Measurements from ENCODE around the gene CACNB4. TPM values are rescaled to one million over a fixed set of nuclear protein-coding genes. Genes with fewer than 3 reads are reported as not detected.
"Not testable (repeated sequence)": the region's sequence is repeated elsewhere in the genome, so short reads cannot be mapped to it uniquely, and the experiment has no call there.

The CACNB4 gene
- total and polyA plus RNA-seq, 2 donors, result 4.8 to 33.9 TPM

GRCh38 chr2:151918308-151918707 lies 180.5 kb downstream of the CACNB4 start:
- H3K27ac ChIP-seq (ENCODE audit: low read depth), result no peak overlapping the region
- no peak for DNase-seq (ENCODE audit: extremely low spot score)
- WGBS, result 89% methylated on average over 2 of the region's 2 CpGs
- H3K4me1 ChIP-seq (ENCODE audit: insufficient read depth), result no peaks in the 10 kb centered on the region
- H3K4me3 ChIP-seq (ENCODE audit: low read depth, low read length), result no peak overlapping the region
- H3K36me3 ChIP-seq (ENCODE audit: insufficient read depth), result no peaks in the 10 kb centered on the region

- Histone ChIP-seq H3K4me3 (ENCODE audit: low read depth, low read length) (no peak overlapping the region), H3K4me1 (ENCODE audit: insufficient read depth) (no peaks in the 10 kb centered on the region), H3K36me3 (ENCODE audit: insufficient read depth) (no peaks in the 10 kb centered on the region), H3K27ac (ENCODE audit: low read depth) (no peak overlapping the region)
- WGBS, result 87% methylated on average over 5 of the region's 5 CpGs
- no peak for DNase-seq (ENCODE audit: extremely low spot score)
Observed at GRCh38 chr2:151916632-151917031, 182.2 kb downstream of the CACNB4 start.

- DNase-seq (ENCODE audit: extremely low spot score); H3K27ac ChIP-seq (ENCODE audit: low read depth); H3K36me3 ChIP-seq (ENCODE audit: insufficient read depth); H3K4me1 ChIP-seq (ENCODE audit: insufficient read depth); H3K4me3 ChIP-seq (ENCODE audit: low read depth, low read length): not testable (repeated sequence)
- WGBS, result 95% methylated on average over 7 of the region's 7 CpGs
Observed at GRCh38 chr2:151915629-151916025, 183.2 kb downstream of the CACNB4 start.

GRCh38 chr2:151914989-151915628 lies 183.7 kb downstream of the CACNB4 start:
- no peaks in the 10 kb centered on the region for H3K36me3 ChIP-seq (ENCODE audit: insufficient read depth)
- no peaks in the 10 kb centered on the region for H3K4me1 ChIP-seq (ENCODE audit: insufficient read depth)
- no peak for DNase-seq (ENCODE audit: extremely low spot score)
- H3K27ac ChIP-seq (ENCODE audit: low read depth), result no peak overlapping the region
- no peak overlapping the region for H3K4me3 ChIP-seq (ENCODE audit: low read depth, low read length)
- WGBS, result 89% methylated on average over 12 of the region's 12 CpGs

- 58% methylated on average over 2 of the region's 2 CpGs for WGBS
- Histone ChIP-seq H3K4me3 (ENCODE audit: low read depth, low read length) (no peak overlapping the region), H3K4me1 (ENCODE audit: insufficient read depth) (no peaks in the 10 kb centered on the region), H3K36me3 (ENCODE audit: insufficient read depth) (no peaks in the 10 kb centered on the region), H3K27ac (ENCODE audit: low read depth) (no peak overlapping the region)
- no peak for DNase-seq (ENCODE audit: extremely low spot score)
Observed at GRCh38 chr2:151908204-151908882, 190.5 kb downstream of the CACNB4 start.

GRCh38 chr2:151907286-151908203 lies 191.3 kb downstream of the CACNB4 start:
- no peak for DNase-seq (ENCODE audit: extremely low spot score)
- WGBS, result 67% methylated on average over 6 of the region's 6 CpGs
- Histone ChIP-seq H3K4me1 (ENCODE audit: insufficient read depth) (no peaks in the 10 kb centered on the region), H3K4me3 (ENCODE audit: low read depth, low read length) (no peak overlapping the region), H3K36me3 (ENCODE audit: insufficient read depth) (no peaks in the 10 kb centered on the region), H3K27ac (ENCODE audit: low read depth) (no peak overlapping the region)

GRCh38 chr2:151906633-151906998 lies 192.2 kb downstream of the CACNB4 start:
- DNase-seq (ENCODE audit: extremely low spot score), result no peak
- H3K4me3 ChIP-seq (ENCODE audit: low read depth, low read length), result no peak overlapping the region
- no peaks in the 10 kb centered on the region for H3K36me3 ChIP-seq (ENCODE audit: insufficient read depth)
- WGBS, result 91% methylated on average over 2 of the region's 2 CpGs
- H3K27ac ChIP-seq (ENCODE audit: low read depth), result no peak overlapping the region
- no peaks in the 10 kb centered on the region for H3K4me1 ChIP-seq (ENCODE audit: insufficient read depth)

- Histone ChIP-seq H3K36me3 (ENCODE audit: insufficient read depth) (no peaks in the 10 kb centered on the region), H3K4me1 (ENCODE audit: insufficient read depth) (no peaks in the 10 kb centered on the region), H3K4me3 (ENCODE audit: low read depth, low read length) (no peak overlapping the region), H3K27ac (ENCODE audit: low read depth) (no peak overlapping the region)
- DNase-seq (ENCODE audit: extremely low spot score), result no peak
- 85% methylated on average over 2 of the region's 2 CpGs for WGBS
Observed at GRCh38 chr2:151905963-151906632, 192.7 kb downstream of the CACNB4 start.

GRCh38 chr2:151904807-151905206 lies 194.0 kb downstream of the CACNB4 start:
- whole genome bisulfite sequencing, result 84% methylated on average over 4 of the region's 4 CpGs
- no peaks in the 10 kb centered on the region for H3K36me3 ChIP-seq (ENCODE audit: insufficient read depth)
- no peak overlapping the region for H3K27ac ChIP-seq (ENCODE audit: low read depth)
- no peak for DNase-seq (ENCODE audit: extremely low spot score)
- H3K4me1 ChIP-seq (ENCODE audit: insufficient read depth), result no peaks in the 10 kb centered on the region
- H3K4me3 ChIP-seq (ENCODE audit: low read depth, low read length), result no peak overlapping the region

- Histone ChIP-seq H3K27ac (ENCODE audit: low read depth) (no peak overlapping the region), H3K4me1 (ENCODE audit: insufficient read depth) (no peaks in the 10 kb centered on the region), H3K4me3 (ENCODE audit: low read depth, low read length) (no peak overlapping the region), H3K36me3 (ENCODE audit: insufficient read depth) (no peaks in the 10 kb centered on the region)
- 88% methylated on average over 4 of the region's 4 CpGs for WGBS
- no peak for DNase-seq (ENCODE audit: extremely low spot score)
Observed at GRCh38 chr2:151904021-151904420, 194.8 kb downstream of the CACNB4 start.

- H3K27ac ChIP-seq (ENCODE audit: low read depth), result no peak overlapping the region
- no peak for DNase-seq (ENCODE audit: extremely low spot score)
- WGBS, result 50% methylated on average over 3 of the region's 3 CpGs
- no peaks in the 10 kb centered on the region for H3K4me1 ChIP-seq (ENCODE audit: insufficient read depth)
- H3K36me3 ChIP-seq (ENCODE audit: insufficient read depth), result no peaks in the 10 kb centered on the region
- no peak overlapping the region for H3K4me3 ChIP-seq (ENCODE audit: low read depth, low read length)
Observed at GRCh38 chr2:151902829-151903228, 196.0 kb downstream of the CACNB4 start.

GRCh38 chr2:151900331-151900730 lies 198.5 kb downstream of the CACNB4 start:
- Histone ChIP-seq H3K27ac (ENCODE audit: low read depth) (no peak overlapping the region), H3K36me3 (ENCODE audit: insufficient read depth) (no peaks in the 10 kb centered on the region), H3K4me3 (ENCODE audit: low read depth, low read length) (no peak overlapping the region), H3K4me1 (ENCODE audit: insufficient read depth) (no peaks in the 10 kb centered on the region)
- WGBS, result 65% methylated on average over 6 of the region's 6 CpGs
- DNase-seq (ENCODE audit: extremely low spot score), result no peak

- no peak for DNase-seq (ENCODE audit: extremely low spot score)
- 84% methylated on average over 1 of the region's 1 CpG for WGBS
- no peak overlapping the region for H3K4me3 ChIP-seq (ENCODE audit: low read depth, low read length)
Observed at GRCh38 chr2:151899156-151899555, 199.7 kb downstream of the CACNB4 start.

More at GRCh38 chr2:151899156-151899555, 199.7 kb downstream of the CACNB4 start:
- Histone ChIP-seq H3K36me3 (ENCODE audit: insufficient read depth) (no peaks in the 10 kb centered on the region), H3K4me1 (ENCODE audit: insufficient read depth) (no peaks in the 10 kb centered on the region), H3K27ac (ENCODE audit: low read depth) (no peak overlapping the region)
